A172 (cell line): ENCODE data around the gene SP100. TPM values are rescaled to one million over a fixed set of nuclear protein-coding genes. Genes with fewer than 3 reads are reported as not detected.

Experiments used
- DNase-seq: peaks from one replicate; pipeline ENCODE4 v3.0.0-alpha.2; 2015; ENCODE audit warnings: low spot score
- total RNA-seq: library from RNA; depleted of rRNA; stranded (reverse); fragments of >200 nt; shearing (Covaris generic); gene quantifications from 2 replicates; pipeline ENCODE4 v1.2.3, GENCODE V29; 2014

Gene SP100
- total RNA-seq, 1 experiment from 2014 or later: 66.5 TPM

- DNase-seq: no peak
These were observed 43.2 kb downstream of the SP100 start for GRCh38 chr2:230459216-230459615.

DNA sequence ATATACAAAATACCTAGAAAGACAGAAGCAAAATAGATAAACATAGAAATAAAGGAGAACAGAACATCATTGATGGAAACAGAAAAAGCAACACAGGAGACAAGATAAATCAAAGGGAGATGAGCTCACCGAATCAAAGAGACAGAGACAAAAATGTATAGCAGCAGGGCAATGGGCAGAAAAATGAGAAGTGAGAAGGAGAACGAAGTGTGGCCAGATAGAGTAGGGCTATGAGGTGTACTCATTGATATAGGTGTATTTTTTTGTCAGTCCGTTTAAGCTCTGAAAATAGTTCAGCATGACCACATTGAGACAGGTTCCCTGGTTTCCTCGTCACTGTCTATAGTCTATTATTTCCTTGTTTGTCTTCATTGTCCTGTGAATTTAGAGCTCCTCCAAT, 55.1 kb downstream of the SP100 start:
- no peak for DNase-seq

GRCh38 chr2:230472621-230473018, 56.6 kb downstream of the SP100 start:
- DNase-seq: peak; percentile 53

DNA sequence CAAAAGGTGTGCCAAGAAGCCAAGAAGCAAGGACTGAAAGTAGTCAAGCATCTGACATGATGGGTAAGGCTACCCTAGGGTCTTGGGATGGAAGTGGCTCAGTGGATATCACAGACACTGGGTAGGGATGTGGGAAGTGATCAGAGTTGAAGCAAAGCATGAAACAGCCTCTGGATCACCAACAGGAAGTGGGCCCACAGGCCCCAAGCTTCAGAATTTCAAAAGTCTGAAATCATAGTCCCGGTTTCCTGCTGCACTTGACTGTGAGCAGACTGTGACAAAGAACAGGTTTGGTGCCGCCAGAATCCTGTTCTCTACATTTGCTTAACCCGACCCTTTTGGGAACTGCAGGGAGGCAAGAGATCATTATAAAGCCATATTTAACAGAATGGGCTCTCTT, 57.4 kb downstream of the SP100 start:
- no peak for DNase-seq

- no peak for DNase-seq
These were observed 59.1 kb downstream of the SP100 start for GRCh38 chr2:230475143-230475542.

DNA sequence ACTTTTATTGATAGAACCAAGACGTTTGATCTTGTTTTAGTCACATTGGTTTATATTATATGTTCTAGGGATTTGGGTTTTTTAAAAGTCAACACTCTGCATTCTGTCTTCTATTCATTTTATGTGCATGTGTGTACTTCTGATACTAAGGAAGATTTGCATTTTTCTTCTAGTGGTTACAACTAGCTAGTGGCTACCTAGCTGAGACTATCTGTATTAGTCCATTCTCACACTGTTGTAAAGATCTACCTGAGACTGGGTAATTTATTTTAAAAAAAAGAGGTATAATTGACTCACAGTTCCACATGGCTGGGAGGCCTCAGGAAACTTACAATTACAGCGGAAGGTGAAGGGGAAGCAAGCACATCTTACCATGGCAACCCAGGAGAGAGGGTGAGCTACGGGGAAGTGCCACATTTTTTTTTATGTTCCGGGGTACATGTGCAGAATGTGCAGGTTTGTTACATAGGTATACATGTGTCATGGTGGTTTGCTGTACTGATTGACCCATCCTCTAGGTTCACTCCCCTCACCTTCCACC, 69.9 kb downstream of the SP100 start:
- DNase-seq: no peak

DNA sequence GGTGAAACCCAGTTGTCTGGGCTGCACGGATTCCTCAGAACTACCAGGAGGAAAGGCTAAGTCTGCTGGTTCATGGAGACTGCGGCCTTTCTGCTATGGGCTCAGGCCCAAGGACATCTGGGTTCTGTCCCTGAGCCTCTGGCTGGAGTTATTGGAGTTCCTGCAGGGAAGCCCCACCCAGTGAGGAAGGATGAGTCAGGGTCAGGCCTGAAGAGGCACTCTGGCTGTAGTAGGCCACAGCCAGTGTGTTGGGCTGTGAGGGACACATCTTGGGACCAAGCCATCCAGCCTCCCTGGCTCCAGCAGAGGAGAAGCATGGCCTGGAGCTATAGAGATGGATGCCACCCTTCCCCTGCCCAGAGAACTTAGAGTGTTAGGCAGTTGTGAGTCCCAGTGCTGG, 75.2 kb downstream of the SP100 start:
- peak; percentile 21 for DNase-seq

DNA sequence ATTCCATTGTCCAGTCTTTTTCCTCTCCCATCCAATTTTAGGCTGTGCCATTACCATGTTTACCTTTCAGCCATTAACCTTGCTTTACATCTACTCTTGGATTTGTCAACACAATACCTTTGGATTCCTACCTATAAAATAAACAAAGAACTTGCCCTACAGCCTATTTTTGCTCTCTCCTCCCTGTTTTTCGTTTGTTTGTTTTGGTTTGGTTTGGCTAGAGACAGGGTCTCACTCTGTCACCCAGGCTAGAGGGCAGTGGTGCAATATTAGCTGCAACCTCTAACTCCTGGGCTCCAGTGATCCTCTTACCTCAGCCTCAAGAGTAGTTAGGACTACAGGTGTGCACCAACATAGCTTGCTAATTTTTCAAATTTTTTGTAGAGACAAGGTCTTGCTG, 76.1 kb downstream of the SP100 start:
- no peak for DNase-seq

GRCh38 chr2:230494980-230495379, 79.0 kb downstream of the SP100 start:
- DNase-seq: no peak

DNA sequence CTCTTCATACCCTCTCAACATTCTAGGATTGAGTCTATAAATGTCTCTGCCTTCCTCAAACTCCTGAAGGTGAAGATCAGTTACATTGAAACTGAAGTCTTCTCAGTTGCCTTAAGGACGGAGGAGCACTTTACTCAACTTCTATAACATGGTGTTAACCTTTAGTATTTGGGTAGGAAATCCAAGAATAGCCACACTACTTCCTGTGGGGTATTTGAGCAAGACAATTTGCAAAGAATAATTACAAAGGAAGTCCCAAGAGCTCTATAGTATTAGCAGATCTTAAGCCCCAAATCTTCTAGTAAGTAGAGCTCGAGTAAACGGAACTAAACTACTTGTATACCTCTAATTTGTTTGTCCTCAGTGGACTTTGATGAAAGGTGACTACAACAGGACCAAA, 80.9 kb downstream of the SP100 start:
- no peak for DNase-seq

DNA sequence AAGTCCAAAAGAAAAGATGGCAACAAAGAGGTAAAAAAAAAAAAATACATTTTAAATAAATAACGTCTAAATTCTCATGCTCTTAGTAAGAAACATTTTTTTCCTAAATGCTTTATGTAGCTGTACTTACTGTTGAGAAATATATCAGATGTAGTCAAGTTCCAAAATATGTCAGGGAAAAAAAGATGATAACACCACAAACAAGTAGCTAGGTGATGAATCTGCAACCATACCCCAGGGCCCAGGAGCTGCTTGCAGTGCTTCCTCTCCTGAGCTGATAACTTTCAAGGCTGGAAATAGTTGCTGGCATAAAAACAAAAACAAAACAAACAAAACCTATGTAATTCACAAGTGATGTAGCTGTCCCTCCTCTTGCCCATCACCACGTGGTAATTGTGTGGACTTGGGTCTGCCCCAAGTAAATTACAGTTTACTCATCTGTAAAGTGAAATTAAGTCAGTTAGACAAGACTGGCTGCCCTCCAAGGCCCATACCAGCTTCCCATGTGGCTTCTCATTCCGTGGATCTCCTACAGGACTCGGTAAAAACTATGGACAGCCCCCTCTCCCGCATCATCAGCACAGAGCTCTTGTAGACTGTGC, 82.6 kb downstream of the SP100 start:
- no peak for DNase-seq

GRCh38 chr2:230502593-230502992, 86.6 kb downstream of the SP100 start:
- no peak for DNase-seq

- no peak for DNase-seq
These were observed 87.8 kb downstream of the SP100 start for GRCh38 chr2:230503798-230504197.

GRCh38 chr2:230505162-230505561, 89.2 kb downstream of the SP100 start:
- DNase-seq: no peak

DNA sequence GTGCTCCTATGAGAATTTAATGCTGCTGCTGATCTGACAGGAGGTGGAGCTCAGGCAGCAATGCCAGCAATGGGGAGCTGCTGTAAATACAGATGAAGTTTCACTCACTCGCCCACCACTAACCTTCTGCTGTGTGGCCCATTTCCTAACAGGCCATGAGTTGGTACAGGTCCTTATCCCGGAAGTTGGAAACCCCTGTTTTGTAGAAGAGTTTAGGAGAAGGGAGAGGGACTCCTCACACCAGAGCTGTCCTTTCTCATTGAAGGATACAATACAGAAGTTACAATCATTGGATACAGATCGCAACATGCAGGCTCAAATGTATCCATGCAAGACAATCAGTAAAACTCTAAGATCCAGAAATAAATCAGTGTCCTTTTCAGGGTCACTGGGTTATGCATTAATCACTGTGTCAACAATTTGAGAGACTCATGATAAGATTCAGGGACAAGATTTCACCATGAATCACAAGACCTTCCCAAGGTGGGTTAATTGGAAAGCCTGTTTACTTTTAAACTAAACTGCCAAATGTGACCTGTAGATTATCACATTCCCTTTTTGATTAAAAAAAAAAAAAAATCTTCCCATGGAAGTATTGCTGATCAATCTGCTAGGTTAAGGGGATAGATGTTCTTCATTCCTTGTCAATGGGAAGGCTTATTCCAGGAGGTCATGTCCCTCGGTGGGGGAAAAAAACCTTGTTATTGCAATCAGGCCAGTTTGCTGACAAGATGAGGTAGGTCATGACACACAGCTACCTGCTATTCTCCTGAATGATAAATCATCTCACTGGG, 97.2 kb downstream of the SP100 start:
- DNase-seq: peak; percentile 23

- no peak for DNase-seq
These were observed 104.3 kb downstream of the SP100 start for GRCh38 chr2:230520061-230520874.

DNA sequence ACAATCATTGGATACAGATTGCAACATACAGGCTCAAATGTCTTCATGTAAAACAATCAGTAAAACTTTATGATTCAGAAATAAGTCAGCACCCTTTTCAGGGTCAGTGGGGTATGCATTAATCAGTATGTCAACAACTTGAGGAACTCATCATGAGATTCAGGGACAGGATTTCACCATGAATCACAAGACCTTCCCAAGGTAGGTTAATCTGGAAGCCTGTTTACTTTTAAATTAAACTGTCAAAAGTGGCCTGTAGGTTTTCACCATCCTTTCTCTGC, 104.8 kb downstream of the SP100 start:
- peak; percentile 34 for DNase-seq

- DNase-seq: no peak
These were observed 105.4 kb downstream of the SP100 start for GRCh38 chr2:230521386-230521785.

DNA sequence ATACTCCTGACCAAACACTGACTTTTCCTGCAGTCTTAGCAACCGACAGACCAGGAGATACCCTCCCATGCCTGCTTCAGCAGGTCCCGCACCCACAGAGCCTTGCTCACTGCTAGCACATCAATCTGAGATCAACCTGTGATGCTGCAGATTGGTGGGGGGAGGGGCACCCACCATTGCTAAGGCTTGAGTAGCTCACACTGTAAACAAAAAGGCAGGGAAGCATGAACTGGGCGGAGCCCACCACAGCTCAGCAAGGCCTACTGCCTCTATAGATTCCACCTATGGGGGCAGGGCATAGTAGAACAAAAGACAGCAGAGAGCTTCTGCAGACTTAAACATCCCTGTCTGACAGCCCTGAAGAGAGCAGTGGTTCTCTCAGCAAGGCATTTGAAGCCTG, 109.7 kb downstream of the SP100 start:
- DNase-seq: no peak

GRCh38 chr2:230537531-230537976, 121.6 kb downstream of the SP100 start:
- DNase-seq: no peak

- no peak for DNase-seq
These were observed 124.3 kb downstream of the SP100 start for GRCh38 chr2:230540332-230540731.

- DNase-seq: no peak
These were observed 126.0 kb downstream of the SP100 start for GRCh38 chr2:230541934-230542380.

DNA sequence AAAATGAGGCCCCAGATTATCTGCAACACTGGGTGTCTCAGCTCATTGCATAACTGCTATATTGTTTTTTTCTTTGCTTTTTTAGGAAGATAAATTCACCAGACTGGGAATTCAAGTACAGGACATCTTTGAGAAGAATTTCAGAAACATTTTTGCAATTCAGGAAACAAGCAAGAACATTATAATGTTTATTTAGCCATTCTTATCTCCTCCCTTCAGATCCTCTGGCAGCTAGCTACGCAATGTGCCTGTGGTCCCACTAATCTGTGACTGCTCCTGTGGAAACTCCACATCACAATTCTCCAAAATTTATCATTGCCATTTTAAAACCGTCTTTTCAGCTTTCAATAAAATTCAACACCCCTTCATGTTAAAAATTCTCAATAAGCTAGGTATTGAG, 126.8 kb downstream of the SP100 start:
- no peak for DNase-seq
